Measurements from ENCODE around the gene HOXA9.

- TF ChIP-seq, protein P1, sequence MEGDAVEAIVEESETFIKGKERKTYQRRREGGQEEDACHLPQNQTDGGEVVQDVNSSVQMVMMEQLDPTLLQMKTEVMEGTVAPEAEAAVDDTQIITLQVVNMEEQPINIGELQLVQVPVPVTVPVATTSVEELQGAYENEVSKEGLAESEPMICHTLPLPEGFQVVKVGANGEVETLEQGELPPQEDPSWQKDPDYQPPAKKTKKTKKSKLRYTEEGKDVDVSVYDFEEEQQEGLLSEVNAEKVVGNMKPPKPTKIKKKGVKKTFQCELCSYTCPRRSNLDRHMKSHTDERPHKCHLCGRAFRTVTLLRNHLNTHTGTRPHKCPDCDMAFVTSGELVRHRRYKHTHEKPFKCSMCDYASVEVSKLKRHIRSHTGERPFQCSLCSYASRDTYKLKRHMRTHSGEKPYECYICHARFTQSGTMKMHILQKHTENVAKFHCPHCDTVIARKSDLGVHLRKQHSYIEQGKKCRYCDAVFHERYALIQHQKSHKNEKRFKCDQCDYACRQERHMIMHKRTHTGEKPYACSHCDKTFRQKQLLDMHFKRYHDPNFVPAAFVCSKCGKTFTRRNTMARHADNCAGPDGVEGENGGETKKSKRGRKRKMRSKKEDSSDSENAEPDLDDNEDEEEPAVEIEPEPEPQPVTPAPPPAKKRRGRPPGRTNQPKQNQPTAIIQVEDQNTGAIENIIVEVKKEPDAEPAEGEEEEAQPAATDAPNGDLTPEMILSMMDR (IDR thresholded peaks at IDR 0.05; ENCODE audit: poor library complexity, severe bottlenecking) = no peak
- TF ChIP-seq EZH2 (IDR thresholded peaks at IDR 0.05; ENCODE audit: borderline replicate concordance, insufficient read depth, low read length, poor library complexity, severe bottlenecking) = no peak
- TF ChIP-seq, protein P2, sequence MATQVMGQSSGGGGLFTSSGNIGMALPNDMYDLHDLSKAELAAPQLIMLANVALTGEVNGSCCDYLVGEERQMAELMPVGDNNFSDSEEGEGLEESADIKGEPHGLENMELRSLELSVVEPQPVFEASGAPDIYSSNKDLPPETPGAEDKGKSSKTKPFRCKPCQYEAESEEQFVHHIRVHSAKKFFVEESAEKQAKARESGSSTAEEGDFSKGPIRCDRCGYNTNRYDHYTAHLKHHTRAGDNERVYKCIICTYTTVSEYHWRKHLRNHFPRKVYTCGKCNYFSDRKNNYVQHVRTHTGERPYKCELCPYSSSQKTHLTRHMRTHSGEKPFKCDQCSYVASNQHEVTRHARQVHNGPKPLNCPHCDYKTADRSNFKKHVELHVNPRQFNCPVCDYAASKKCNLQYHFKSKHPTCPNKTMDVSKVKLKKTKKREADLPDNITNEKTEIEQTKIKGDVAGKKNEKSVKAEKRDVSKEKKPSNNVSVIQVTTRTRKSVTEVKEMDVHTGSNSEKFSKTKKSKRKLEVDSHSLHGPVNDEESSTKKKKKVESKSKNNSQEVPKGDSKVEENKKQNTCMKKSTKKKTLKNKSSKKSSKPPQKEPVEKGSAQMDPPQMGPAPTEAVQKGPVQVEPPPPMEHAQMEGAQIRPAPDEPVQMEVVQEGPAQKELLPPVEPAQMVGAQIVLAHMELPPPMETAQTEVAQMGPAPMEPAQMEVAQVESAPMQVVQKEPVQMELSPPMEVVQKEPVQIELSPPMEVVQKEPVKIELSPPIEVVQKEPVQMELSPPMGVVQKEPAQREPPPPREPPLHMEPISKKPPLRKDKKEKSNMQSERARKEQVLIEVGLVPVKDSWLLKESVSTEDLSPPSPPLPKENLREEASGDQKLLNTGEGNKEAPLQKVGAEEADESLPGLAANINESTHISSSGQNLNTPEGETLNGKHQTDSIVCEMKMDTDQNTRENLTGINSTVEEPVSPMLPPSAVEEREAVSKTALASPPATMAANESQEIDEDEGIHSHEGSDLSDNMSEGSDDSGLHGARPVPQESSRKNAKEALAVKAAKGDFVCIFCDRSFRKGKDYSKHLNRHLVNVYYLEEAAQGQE (IDR thresholded peaks at IDR 0.05; ENCODE audit: borderline replicate concordance) = no peak
- TF ChIP-seq RAD21 (conservative IDR thresholded peaks at IDR 0.05) = no peak
- TF ChIP-seq EP300 (conservative IDR thresholded peaks at IDR 0.05; ENCODE audit: poor library complexity, severe bottlenecking) = no peak
- no peak for TF ChIP-seq TAF1 (IDR thresholded peaks at IDR 0.05; ENCODE audit: low read depth)
Measured at GRCh38 chr7:27137640-27138315, 27.6 kb downstream of the HOXA9 start.

All from neural cell (in vitro differentiated cells).